WTC11 (cell line): ENCODE measurements around the gene TNIK. TPM values are rescaled to one million over a fixed set of nuclear protein-coding genes. Genes with fewer than 3 reads are reported as not detected.

Source experiments
- ATAC-seq: fragments of 200-7000 bp; cut with Tn5 transposase; 2 replicates; pipeline ENCODE4 v1.10.0; 2021; ENCODE audit warnings: mild to moderate bottlenecking, moderate library complexity
- CTCF ChIA-PET: fragments of 300-600 bp; sonication (Branson Sonifier 250); formaldehyde crosslinking; loops from one replicate; lab custom pipeline; 2021; ENCODE audit warnings: antibody characterized with exemption; lab: Charles Lee
- POLR2A ChIA-PET: fragments of 350-600 bp; sonication (Branson Sonifier 250); formaldehyde crosslinking; loops from one replicate; lab custom pipeline; 2021; ENCODE audit warnings: antibody characterized with exemption; lab: Charles Lee
- DNase-seq: peaks from one replicate; pipeline ENCODE4 v3.0.0; 2021; ENCODE audit warnings: low spot score
- H3K27ac Mint-ChIP-seq: 2 replicates; pipeline ENCODE4 v1.8.0; 2021; ENCODE audit warnings: mixed read lengths
- H3K27me3 Mint-ChIP-seq: 2 replicates; pipeline ENCODE4 v1.8.0; 2021; ENCODE audit warnings: low read depth, mild to moderate bottlenecking, moderate library complexity, mixed read lengths
- H3K36me3 Mint-ChIP-seq: 2 replicates; pipeline ENCODE4 v1.8.0; 2021; ENCODE audit warnings: mixed read lengths
- H3K4me1 Mint-ChIP-seq: 2 replicates; pipeline ENCODE4 v1.8.0; 2022; ENCODE audit warnings: mixed read lengths
- H3K4me3 Mint-ChIP-seq: 2 replicates; pipeline ENCODE4 v1.8.0; 2021; ENCODE audit warnings: mild to moderate bottlenecking, moderate library complexity, mixed read lengths
- H3K9me3 Mint-ChIP-seq: 2 replicates; pipeline ENCODE4 v1.8.0; 2021; ENCODE audit warnings: mixed read lengths
- CBFB ChIP-seq: sonication (generic); formaldehyde crosslinking; IDR thresholded peaks from 2 replicates; pipeline ENCODE4 v1.8.1; 2022; ENCODE audit warnings: mild to moderate bottlenecking, low read depth, missing genetic modification reagents
- CREB1 ChIP-seq: sonication (generic); formaldehyde crosslinking; IDR thresholded peaks from 2 replicates; pipeline ENCODE4 v1.8.0; 2023; ENCODE audit warnings: mild to moderate bottlenecking, missing genetic modification reagents
- ELF4 ChIP-seq: sonication (generic); formaldehyde crosslinking; IDR thresholded peaks from 2 replicates; pipeline ENCODE4 v1.8.1; 2022; ENCODE audit warnings: low read depth, mild to moderate bottlenecking, moderate library complexity, missing genetic modification reagents
- EMX1 ChIP-seq: fragments of 250-450 bp; sonication (Bioruptor Pico); IDR thresholded peaks from 2 replicates; pipeline ENCODE4 v1.8.0; 2021; ENCODE audit warnings: mild to moderate bottlenecking
- ETV6 ChIP-seq: sonication (generic); formaldehyde crosslinking; IDR thresholded peaks from 2 replicates; pipeline ENCODE4 v1.8.1; 2022; ENCODE audit warnings: mild to moderate bottlenecking, missing genetic modification reagents
- FOXJ3 ChIP-seq: sonication (generic); formaldehyde crosslinking; IDR thresholded peaks from 2 replicates; pipeline ENCODE4 v1.9.0; 2021; ENCODE audit warnings: missing genetic modification reagents, mild to moderate bottlenecking, borderline replicate concordance
- FOXK1 ChIP-seq: sonication (generic); formaldehyde crosslinking; IDR thresholded peaks from 2 replicates; pipeline ENCODE4 v1.8.0; 2022; ENCODE audit warnings: mild to moderate bottlenecking, moderate library complexity, missing genetic modification reagents
- FOXP4 ChIP-seq: sonication (generic); formaldehyde crosslinking; IDR thresholded peaks from 2 replicates; pipeline ENCODE4 v1.8.0; 2022; ENCODE audit warnings: mild to moderate bottlenecking, missing genetic modification reagents
- GRHL2 ChIP-seq: fragments of 250-450 bp; sonication (Bioruptor Pico); IDR thresholded peaks from 2 replicates; pipeline ENCODE4 v1.8.0; 2022; ENCODE audit warnings: mild to moderate bottlenecking, moderate library complexity; ENCODE audit not compliant: insufficient replicate concordance, severe bottlenecking
- HMGA2 ChIP-seq: fragments of 250-450 bp; sonication (Bioruptor Pico); IDR thresholded peaks from 2 replicates; pipeline ENCODE4 v1.4.0; 2021; ENCODE audit warnings: mild to moderate bottlenecking, moderate library complexity
- HMGXB4 ChIP-seq: sonication (generic); formaldehyde crosslinking; IDR thresholded peaks from 2 replicates; pipeline ENCODE4 v1.8.1; 2023; ENCODE audit warnings: mild to moderate bottlenecking, moderate library complexity, missing genetic modification reagents
- JAZF1 ChIP-seq: fragments of 250-450 bp; sonication (Bioruptor Pico); IDR thresholded peaks from 2 replicates; pipeline ENCODE4 v1.9.0; 2021; ENCODE audit warnings: moderate library complexity, mild to moderate bottlenecking, inconsistent platforms
- KAT7 ChIP-seq: sonication (generic); formaldehyde crosslinking; IDR thresholded peaks from 2 replicates; pipeline ENCODE4 v1.8.1; 2023; ENCODE audit warnings: missing genetic modification reagents, mild to moderate bottlenecking, borderline replicate concordance
- NFE2L1 ChIP-seq: sonication (generic); formaldehyde crosslinking; IDR thresholded peaks from 2 replicates; pipeline ENCODE4 v1.8.1; 2023; ENCODE audit warnings: missing genetic modification reagents
- NR3C1 ChIP-seq: sonication (generic); formaldehyde crosslinking; conservative IDR thresholded peaks from 2 replicates; pipeline ENCODE4 v1.8.1; 2023; ENCODE audit warnings: low read depth, mild to moderate bottlenecking, missing genetic modification reagents
- TEAD4 ChIP-seq: sonication (generic); formaldehyde crosslinking; IDR thresholded peaks from 2 replicates; pipeline ENCODE4 v1.8.0; 2022; ENCODE audit warnings: mild to moderate bottlenecking, missing genetic modification reagents
- TP53 ChIP-seq: sonication (generic); formaldehyde crosslinking; IDR thresholded peaks from 2 replicates; pipeline ENCODE4 v1.8.1; 2023; ENCODE audit warnings: mild to moderate bottlenecking, missing genetic modification reagents
- USF2 ChIP-seq: sonication (generic); formaldehyde crosslinking; IDR thresholded peaks from 2 replicates; pipeline ENCODE4 v1.8.1; 2023; ENCODE audit warnings: mild to moderate bottlenecking, missing genetic modification reagents, moderate library complexity
- ZNF232 ChIP-seq: sonication (generic); formaldehyde crosslinking; IDR thresholded peaks from 2 replicates; pipeline ENCODE4 v1.8.0; 2022; ENCODE audit warnings: mild to moderate bottlenecking, missing genetic modification reagents
- ZNF396 ChIP-seq: fragments of 250-450 bp; sonication (Bioruptor Pico); IDR thresholded peaks from 2 replicates; pipeline ENCODE4 v1.8.0; 2021; ENCODE audit warnings: mild to moderate bottlenecking, moderate library complexity, borderline replicate concordance
- ZNF425 ChIP-seq: fragments of 250-450 bp; sonication (Bioruptor Pico); conservative IDR thresholded peaks from 2 replicates; pipeline ENCODE4 v1.9.0; 2021; ENCODE audit warnings: mild to moderate bottlenecking
- ZSCAN18 ChIP-seq: fragments of 250-450 bp; sonication (Bioruptor Pico); IDR thresholded peaks from 2 replicates; pipeline ENCODE4 v2.1.2; 2022; ENCODE audit warnings: mild to moderate bottlenecking, moderate library complexity
- total RNA-seq: library from RNA; stranded (reverse); gene quantifications from 3 replicates; pipeline ENCODE4 v1.2.3, GENCODE V29; 2021
- TF ChIP-seq, protein P1 (sequence below): sonication (generic); formaldehyde crosslinking; IDR thresholded peaks from 2 replicates; pipeline ENCODE4 v1.8.1; 2023; ENCODE audit warnings: mild to moderate bottlenecking, missing genetic modification reagents

The TNIK gene
- total RNA-seq, 1 experiment from 2014 or later: 50.3 TPM

- CTCF ChIA-PET: interaction anchor here (0.6 kb wide), 1 partner anchor 19 kb away, joined by 6 read pairs; no protein-coding TSS in a partner anchor
- Mint-ChIP-seq H3K4me3 (no peak overlapping the region), H3K9me3 (peaks cover 6% of the 10 kb centered on the region; the same call in 1 of the 2 replicates), H3K27ac (peak overlapping the region; percentile 16), H3K4me1 (0 out of 2 replicates have a peak, but pooled peaks cover 6% of the 10 kb centered on the region), H3K36me3 (peaks cover 40% of the 10 kb centered on the region), H3K27me3 (no peaks in the 10 kb centered on the region)
- DNase-seq (no peak), ATAC-seq (no peak)
- POLR2A ChIA-PET: no interaction called here
- TF ChIP-seq ZNF232 (CRISPR knock-in tag) (no peak), ZNF425 (CRISPR knock-in tag) (no peak), USF2 (CRISPR knock-in tag) (no peak), KAT7 (CRISPR knock-in tag) (no peak), FOXJ3 (CRISPR knock-in tag) (no peak), EMX1 (CRISPR knock-in tag) (no peak), HMGXB4 (CRISPR knock-in tag) (no peak), ELF4 (CRISPR knock-in tag) (no peak), ETV6 (CRISPR knock-in tag) (no peak), TP53 (CRISPR knock-in tag) (no peak), HMGA2 (CRISPR knock-in tag) (no peak), CBFB (CRISPR knock-in tag) (no peak), GRHL2 (CRISPR knock-in tag) (no peak)
- TF ChIP-seq, all 79 proteins: peak for 0
These were observed 365.8 kb downstream of the TNIK start for GRCh38 chr3:171094411-171094810.

DNA sequence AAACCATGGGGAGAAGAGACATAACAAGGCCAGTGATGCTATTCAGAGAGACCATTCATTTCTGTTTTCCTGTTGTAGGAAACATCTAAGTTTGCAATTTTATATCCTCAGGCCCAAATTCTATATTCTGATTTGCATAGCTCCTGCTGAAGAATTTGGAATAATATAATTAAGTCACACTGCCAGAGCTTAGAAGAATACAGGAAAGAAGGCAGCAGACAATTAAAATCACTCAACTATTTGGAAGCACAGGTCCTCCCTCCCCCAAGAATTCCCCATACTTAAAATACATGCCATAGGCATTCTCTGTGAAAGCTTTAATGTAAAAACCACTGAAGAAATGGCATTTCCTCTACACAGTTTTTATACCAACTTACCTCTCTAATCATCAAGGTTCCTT lies 366.7 kb downstream of the TNIK start:
- H3K27me3 Mint-ChIP-seq: no peaks in the 10 kb centered on the region
- TF ChIP-seq HMGXB4 (CRISPR knock-in tag) (no peak), FOXP4 (CRISPR knock-in tag) (no peak), ZNF396 (CRISPR knock-in tag) (no peak), NR3C1 (CRISPR knock-in tag) (no peak), NFE2L1 (CRISPR knock-in tag) (no peak), JAZF1 (CRISPR knock-in tag) (no peak), CREB1 (CRISPR knock-in tag) (no peak), ZSCAN18 (CRISPR knock-in tag) (no peak), TEAD4 (no peak), FOXK1 (CRISPR knock-in tag) (no peak)
- TF ChIP-seq, protein P1, sequence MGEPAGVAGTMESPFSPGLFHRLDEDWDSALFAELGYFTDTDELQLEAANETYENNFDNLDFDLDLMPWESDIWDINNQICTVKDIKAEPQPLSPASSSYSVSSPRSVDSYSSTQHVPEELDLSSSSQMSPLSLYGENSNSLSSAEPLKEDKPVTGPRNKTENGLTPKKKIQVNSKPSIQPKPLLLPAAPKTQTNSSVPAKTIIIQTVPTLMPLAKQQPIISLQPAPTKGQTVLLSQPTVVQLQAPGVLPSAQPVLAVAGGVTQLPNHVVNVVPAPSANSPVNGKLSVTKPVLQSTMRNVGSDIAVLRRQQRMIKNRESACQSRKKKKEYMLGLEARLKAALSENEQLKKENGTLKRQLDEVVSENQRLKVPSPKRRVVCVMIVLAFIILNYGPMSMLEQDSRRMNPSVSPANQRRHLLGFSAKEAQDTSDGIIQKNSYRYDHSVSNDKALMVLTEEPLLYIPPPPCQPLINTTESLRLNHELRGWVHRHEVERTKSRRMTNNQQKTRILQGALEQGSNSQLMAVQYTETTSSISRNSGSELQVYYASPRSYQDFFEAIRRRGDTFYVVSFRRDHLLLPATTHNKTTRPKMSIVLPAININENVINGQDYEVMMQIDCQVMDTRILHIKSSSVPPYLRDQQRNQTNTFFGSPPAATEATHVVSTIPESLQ (CRISPR knock-in tag): no peak
- 0 out of 2 replicates have a peak, but pooled peaks cover 5% of the 10 kb centered on the region for H3K4me1 Mint-ChIP-seq
- H3K9me3 Mint-ChIP-seq: peaks cover 6% of the 10 kb centered on the region; the same call in 1 of the 2 replicates
- CTCF ChIA-PET: no interaction called here
- H3K27ac Mint-ChIP-seq: no peak overlapping the region
- POLR2A ChIA-PET: no interaction called here
- no peak for ATAC-seq
- H3K4me3 Mint-ChIP-seq: no peak overlapping the region
- H3K36me3 Mint-ChIP-seq: peaks cover 33% of the 10 kb centered on the region
- DNase-seq: no peak
